Upper lobe of left lung (tissue), 6 donors: ENCODE data around the gene OAF. TPM values are rescaled to one million over a fixed set of nuclear protein-coding genes. Genes with fewer than 3 reads are reported as not detected.

Experiments used
- ATAC-seq, 2 donors: fragments of 200-7000 bp; cut with Tn5 transposase; one replicate each; pipeline ENCODE4 v1.9.1; 2022; ENCODE audit warnings: mild to moderate bottlenecking in 2 of 2, moderate library complexity in 2 of 2; ENCODE audit not compliant: low FRiP score in 2 of 2
- DNase-seq, 2 donors: peaks; one replicate each; pipeline ENCODE4 v3.0.0-alpha.2; 2019 to 2020
- H3K27ac ChIP-seq, 4 donors: fragments of 200-600 bp; sonication (generic); one replicate each; pipeline ENCODE4 v1.5.1; 2016 to 2019
- H3K27me3 ChIP-seq, 4 donors: fragments of 200-600 bp; sonication (generic); one replicate each; pipeline ENCODE4 v1.5.1; 2017 to 2019
- H3K36me3 ChIP-seq, 4 donors: fragments of 200-600 bp; sonication (generic); one replicate each; pipeline ENCODE4 v1.5.1; 2016 to 2019
- H3K4me1 ChIP-seq, 4 donors: fragments of 200-600 bp; sonication (generic); one replicate each; pipeline ENCODE4 v1.5.1; 2018 to 2019
- H3K4me3 ChIP-seq, 4 donors: fragments of 200-600 bp; sonication (generic); one replicate each; pipeline ENCODE4 v1.5.1; 2017 to 2019; ENCODE audit warnings: mild to moderate bottlenecking in 2 of 4, moderate library complexity in 1 of 4
- H3K9me3 ChIP-seq, 4 donors: fragments of 200-600 bp; sonication (generic); one replicate each; pipeline ENCODE4 v1.5.1; 2018 to 2019
- EP300 ChIP-seq, 4 donors: sonication (generic); formaldehyde crosslinking; IDR thresholded peaks; one replicate each; pipeline ENCODE4 v1.5.1; 2017; ENCODE audit warnings: antibody characterized with exemption in 4 of 4, control low read depth in 2 of 4
- POLR2A ChIP-seq, 4 donors: fragments of 450-650 bp; IDR thresholded peaks; one replicate each; pipeline ENCODE4 v1.5.1; 2016 to 2017; ENCODE audit warnings: antibody characterized with exemption in 4 of 4, mild to moderate bottlenecking in 2 of 4
- POLR2AphosphoS5 ChIP-seq, 2 donors: sonication (generic); formaldehyde crosslinking; IDR thresholded peaks; one replicate each; pipeline ENCODE4 v1.5.1; 2017; ENCODE audit warnings: antibody characterized with exemption in 2 of 2
- WGBS, 2 donors: methylation state at CpG; one replicate each; pipeline ENCODE4 v1.1.5; 2017 to 2018; 5-methylcytosine and 5-hydroxymethylcytosine counted together
- total RNA-seq, 6 donors: library from RNA; depleted of rRNA in 4 of 6; stranded (reverse); fragments of >200 nt in 4 of 6; gene quantifications; one replicate each; pipeline versions ENCODE4 v1.1.0 to v1.2.1, GENCODE V29; 2016 to 2021
- TF ChIP-seq, protein P1 (sequence below), 6 experiments: fragments of 450-650 bp in 4 of 6; fragments of 200-600 bp in 2 of 6; sonication (generic) in 2 of 6; IDR thresholded peaks; one replicate each; pipeline ENCODE4 v1.5.1; 2016 to 2019; ENCODE audit warnings: antibody characterized with exemption in 6 of 6
- donor health status: DM: no; HTN: no; CAD: no; lungs with moderate emphysema.
- donor health status: DM: no; HTN: yes; CAD: no; lungs with severe emphysema.

OAF gene
- total RNA-seq, 6 donors from 2014 or later, result 5.1 to 41.6 (median 8.7) TPM

DNA sequence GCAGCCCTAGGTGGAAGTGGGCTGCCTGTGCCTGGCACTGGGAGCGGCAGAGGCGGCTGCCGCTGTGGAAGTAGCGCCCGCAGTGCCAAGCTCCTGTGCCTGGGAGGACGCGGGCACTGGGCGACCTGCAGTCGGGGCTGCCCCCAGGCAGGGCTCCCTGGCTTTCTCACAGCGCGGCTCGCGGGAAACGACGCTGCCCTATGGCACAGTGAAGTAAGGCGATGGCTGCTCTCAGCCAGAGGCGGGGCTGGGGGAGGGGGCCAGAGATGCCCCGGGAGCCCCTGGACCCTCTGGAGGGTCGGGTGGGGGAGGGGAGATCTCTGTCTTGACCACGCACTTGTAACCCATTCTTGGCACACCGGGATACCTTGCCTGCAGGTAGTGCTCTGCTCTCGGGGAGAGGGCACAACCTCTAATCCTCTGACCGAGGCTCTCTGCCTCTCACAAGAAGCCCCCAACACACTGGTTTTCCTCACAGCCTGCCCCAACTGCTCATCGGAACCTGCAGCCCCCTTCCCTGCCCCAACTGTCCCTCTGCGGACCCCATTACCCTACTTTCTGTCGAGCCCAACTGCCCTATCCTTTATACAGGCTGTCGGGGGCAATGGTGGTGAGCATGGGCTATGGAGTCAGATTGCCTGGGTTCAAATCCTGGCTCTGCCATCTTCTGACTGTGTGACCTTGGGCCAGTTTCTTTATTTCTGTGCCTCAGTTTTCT is 40.7 kb upstream of the OAF start:
- Histone ChIP-seq H3K4me1 (peaks cover 11 to 19% (median 18%) of the 10 kb centered on the region in 4 donors), H3K27ac (no peak overlapping the region), H3K4me3 (peak overlapping the region in 1 of 4 donors; percentile 53), H3K36me3 (no peaks in the 10 kb centered on the region), H3K9me3 (peaks cover 0 to 2% (median 0%) of the 10 kb centered on the region in 4 donors), H3K27me3 (peaks cover 0 to 14% (median 5%) of the 10 kb centered on the region in 4 donors)
- ATAC-seq (no peak), DNase-seq (peak in 1 of 2 donors; percentile 73)
- TF ChIP-seq POLR2A (IDR thresholded peaks at IDR 0.05), result no peak
- no peak for TF ChIP-seq EP300 (IDR thresholded peaks at IDR 0.05)
- TF ChIP-seq, protein P1, sequence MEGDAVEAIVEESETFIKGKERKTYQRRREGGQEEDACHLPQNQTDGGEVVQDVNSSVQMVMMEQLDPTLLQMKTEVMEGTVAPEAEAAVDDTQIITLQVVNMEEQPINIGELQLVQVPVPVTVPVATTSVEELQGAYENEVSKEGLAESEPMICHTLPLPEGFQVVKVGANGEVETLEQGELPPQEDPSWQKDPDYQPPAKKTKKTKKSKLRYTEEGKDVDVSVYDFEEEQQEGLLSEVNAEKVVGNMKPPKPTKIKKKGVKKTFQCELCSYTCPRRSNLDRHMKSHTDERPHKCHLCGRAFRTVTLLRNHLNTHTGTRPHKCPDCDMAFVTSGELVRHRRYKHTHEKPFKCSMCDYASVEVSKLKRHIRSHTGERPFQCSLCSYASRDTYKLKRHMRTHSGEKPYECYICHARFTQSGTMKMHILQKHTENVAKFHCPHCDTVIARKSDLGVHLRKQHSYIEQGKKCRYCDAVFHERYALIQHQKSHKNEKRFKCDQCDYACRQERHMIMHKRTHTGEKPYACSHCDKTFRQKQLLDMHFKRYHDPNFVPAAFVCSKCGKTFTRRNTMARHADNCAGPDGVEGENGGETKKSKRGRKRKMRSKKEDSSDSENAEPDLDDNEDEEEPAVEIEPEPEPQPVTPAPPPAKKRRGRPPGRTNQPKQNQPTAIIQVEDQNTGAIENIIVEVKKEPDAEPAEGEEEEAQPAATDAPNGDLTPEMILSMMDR (IDR thresholded peaks at IDR 0.05), result no peak
- TF ChIP-seq POLR2AphosphoS5 (IDR thresholded peaks at IDR 0.05), result no peak
- WGBS, 2 donors, result 58 to 81% methylated on average over 8 to 19 of the region's 27 CpGs

DNA sequence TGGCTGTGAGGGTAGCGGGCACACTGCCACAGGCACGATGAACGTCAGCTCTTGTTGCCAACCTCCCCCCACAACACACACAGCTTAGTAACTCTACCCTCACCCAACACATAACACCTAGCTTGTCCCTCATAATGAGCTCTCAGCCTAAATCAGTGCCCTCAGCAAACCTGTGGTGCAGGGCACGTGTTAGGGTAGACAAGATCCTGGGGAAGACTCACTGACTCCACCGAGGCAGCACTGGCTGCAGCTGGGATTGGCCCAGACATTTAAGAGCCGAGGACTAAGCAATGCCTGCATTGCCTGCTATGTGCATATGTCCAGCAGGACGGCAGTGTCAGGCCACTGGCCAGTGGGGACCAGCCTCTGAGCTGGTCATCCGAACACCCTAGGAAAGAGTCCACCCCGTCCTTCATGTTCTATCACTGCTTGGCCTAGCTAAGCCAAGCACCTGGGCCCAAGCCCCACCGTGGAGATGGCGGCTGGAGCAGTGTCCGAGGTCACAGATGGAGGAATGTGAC is 40.0 kb upstream of the OAF start:
- peak in 1 of 2 donors; percentile 45 for DNase-seq
- Histone ChIP-seq H3K27me3 (peaks cover 0 to 14% (median 5%) of the 10 kb centered on the region in 4 donors), H3K36me3 (no peaks in the 10 kb centered on the region), H3K27ac (no peak overlapping the region), H3K4me1 (peaks cover 11 to 19% (median 18%) of the 10 kb centered on the region in 4 donors), H3K4me3 (no peak overlapping the region), H3K9me3 (no peaks in the 10 kb centered on the region)
- TF ChIP-seq EP300 (IDR thresholded peaks at IDR 0.05), result no peak
- no peak for TF ChIP-seq POLR2A (IDR thresholded peaks at IDR 0.05)
- TF ChIP-seq, protein P1 (IDR thresholded peaks at IDR 0.05), result no peak
- TF ChIP-seq POLR2AphosphoS5 (IDR thresholded peaks at IDR 0.05), result no peak
- 93 to 96% methylated on average over 3 to 12 of the region's 12 CpGs for WGBS, 2 donors
- no peak for ATAC-seq

DNA sequence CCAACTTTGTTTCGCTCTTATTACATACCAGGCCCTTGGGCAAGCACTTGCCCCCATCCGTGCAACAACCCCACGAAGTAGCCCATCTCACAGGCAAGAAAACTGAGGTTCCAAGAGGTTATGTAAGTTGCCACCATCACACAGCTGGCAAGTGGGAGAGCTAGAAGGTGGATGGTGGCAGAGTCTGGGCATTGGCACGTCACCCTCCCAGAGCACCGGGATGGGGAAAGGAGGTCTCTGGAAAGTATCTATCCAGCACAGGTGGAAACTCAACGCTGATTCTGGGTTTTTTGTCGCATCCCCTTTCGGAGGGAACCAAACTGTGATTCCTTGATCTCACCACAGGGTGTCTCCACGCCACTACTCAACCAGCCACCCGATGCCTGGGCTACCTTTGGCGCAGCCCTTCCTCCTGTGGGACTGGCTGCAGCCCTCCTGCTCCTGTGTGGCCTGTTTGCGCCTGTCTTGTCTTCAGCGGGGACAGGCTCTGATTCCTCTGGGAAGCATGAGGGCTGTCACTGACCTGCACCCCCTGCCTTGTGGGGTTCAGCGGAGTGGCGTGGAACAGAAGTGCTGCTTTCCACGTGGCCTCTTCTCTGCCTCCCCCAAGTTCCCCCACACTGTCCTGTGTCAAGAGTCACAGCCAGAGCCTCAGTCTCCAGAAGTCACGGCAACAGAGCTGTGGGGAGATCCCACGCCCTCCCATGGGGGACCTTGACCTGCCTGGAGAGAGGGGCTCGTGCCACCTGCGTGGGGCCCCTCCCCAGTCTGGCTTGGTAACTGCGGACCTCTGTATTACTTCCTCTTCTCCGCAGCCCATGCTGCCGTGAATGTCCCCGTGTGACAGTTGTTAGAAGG is 38.5 kb upstream of the OAF start:
- 29 to 38% methylated on average over 15 to 24 of the region's 24 CpGs for WGBS, 2 donors
- peak; percentile 47 to 70 for ATAC-seq
- Histone ChIP-seq H3K4me1 (peaks cover 11 to 19% (median 18%) of the 10 kb centered on the region in 4 donors), H3K36me3 (no peaks in the 10 kb centered on the region), H3K9me3 (no peaks in the 10 kb centered on the region), H3K27me3 (peaks cover 0 to 14% (median 5%) of the 10 kb centered on the region in 4 donors), H3K4me3 (no peak overlapping the region), H3K27ac (no peak overlapping the region)
- DNase-seq, result peak in 1 of 2 donors; percentile 57
- TF ChIP-seq POLR2A (IDR thresholded peaks at IDR 0.05), result no peak
- TF ChIP-seq, protein P1 (IDR thresholded peaks at IDR 0.05), result peak; percentile 55 to 88 (median 79)

DNA sequence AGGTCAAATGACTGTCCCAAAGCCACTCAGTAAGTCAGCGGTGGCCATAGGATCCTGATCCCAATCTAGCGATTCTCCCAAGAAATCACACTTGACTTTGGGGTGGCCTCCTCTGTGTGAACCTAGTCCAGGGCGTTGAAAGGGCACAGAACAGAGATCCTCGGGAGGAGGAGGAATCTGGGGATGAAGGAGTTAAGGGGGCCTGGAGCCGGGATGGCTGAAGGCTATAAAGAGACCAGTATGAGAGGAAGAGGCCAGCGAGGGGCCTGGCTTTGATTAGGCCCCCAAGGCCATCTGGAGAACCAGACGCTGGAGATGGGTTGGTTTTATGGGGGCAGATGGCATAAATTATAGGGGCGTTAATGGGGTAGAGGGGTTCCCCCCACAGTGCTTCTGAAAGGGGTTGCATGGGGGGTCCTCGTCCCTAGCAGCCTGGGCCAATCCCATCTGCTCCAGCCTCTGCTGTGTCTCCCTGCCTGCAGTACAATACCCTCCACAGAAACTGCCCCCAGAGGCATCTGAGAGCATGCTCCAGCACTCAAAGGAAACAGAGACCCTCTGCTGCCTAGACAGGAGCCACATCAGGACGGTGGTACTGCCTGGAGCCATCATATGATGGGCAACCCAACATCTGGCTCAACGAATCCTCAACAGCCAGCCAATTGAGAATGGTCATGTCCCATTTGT is 37.7 kb upstream of the OAF start:
- 78 to 84% methylated on average over 10 to 11 of the region's 11 CpGs for WGBS, 2 donors
- Histone ChIP-seq H3K36me3 (no peaks in the 10 kb centered on the region), H3K27ac (no peak overlapping the region), H3K4me3 (no peak overlapping the region), H3K27me3 (peaks cover 0 to 14% (median 4%) of the 10 kb centered on the region in 4 donors), H3K4me1 (peaks cover 11 to 19% (median 18%) of the 10 kb centered on the region in 4 donors), H3K9me3 (no peaks in the 10 kb centered on the region)
- TF ChIP-seq POLR2A (IDR thresholded peaks at IDR 0.05), result no peak
- no peak for DNase-seq
- no peak for ATAC-seq
